ENCODE data around the gene MORN1. TPM values are rescaled to one million over a fixed set of nuclear protein-coding genes. Genes with fewer than 3 reads are reported as not detected.
A peak's percentile ranks its signal among the peaks of the same experiment; 100 is the strongest.

MORN1 gene
- total and polyA plus RNA-seq, 10 donors: 1.9 to 13.5 (median 6.9) TPM

DNA sequence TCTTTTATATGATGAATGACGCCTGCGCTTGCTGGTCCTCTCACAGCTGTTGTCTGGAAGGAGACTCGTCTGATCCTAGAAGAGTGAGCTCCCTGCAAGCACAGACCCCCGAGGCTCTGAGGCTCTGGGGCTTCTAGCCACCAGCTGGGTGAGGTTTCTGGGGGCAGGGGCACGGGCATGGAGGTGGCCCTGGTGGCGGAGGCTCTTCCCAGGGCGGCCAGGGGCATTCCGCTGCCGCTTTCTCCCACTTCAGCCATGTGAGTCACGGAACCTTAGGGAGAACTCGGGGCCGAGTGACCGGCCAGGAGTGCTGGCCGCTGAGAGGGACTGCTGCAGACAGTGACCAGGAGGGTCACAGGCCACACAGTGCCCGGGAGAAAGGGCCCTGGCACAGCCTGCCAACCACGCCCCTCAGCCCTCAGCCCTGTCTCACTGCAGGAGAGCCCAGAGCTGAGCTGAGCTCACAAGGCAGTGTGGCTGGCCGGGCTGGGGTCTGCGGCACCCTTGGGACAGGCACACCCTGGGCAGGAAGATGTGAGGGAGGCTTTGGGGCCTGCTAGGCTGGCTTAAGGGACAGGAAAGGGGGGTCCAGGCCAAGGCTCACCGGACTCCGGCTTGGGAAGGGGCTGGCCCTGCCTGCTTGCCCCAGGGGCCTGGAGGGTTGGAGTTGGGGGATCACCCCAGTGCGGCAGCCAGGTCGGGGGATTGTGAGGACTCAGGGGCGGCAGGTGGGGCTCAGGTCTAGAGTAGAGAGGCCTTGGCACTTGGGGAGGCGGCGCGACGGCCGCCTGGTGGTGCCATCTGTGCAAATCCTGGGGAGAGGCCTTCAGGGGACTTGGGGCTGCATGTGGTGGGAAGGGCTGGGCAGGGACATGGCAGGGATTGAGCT is 35.7 kb downstream of the MORN1 start:
- no peak for TF ChIP-seq CTCF (IDR thresholded peaks at IDR 0.05 in 8 of 11, conservative IDR thresholded peaks at IDR 0.05 in 3 of 11)
- TF ChIP-seq POLR2AphosphoS5 (IDR thresholded peaks at IDR 0.05): no peak
- TF ChIP-seq POLR2A (IDR thresholded peaks at IDR 0.05): no peak
- no peaks in the 10 kb centered on the region for H3K27me3 ChIP-seq (replicated peaks in 1 of 7)
- DNase-seq: peak; percentile 67
- H3K27ac ChIP-seq: no peak overlapping the region
- 80 to 91% (median 88%) methylated on average over 19 to 28 of the region's 28 CpGs for WGBS, 5 donors
- H3K36me3 ChIP-seq: peaks cover 0 to 5% (median 0%) of the 10 kb centered on the region in 6 donors
- H3K4me3 ChIP-seq: no peak overlapping the region
- H3K4me1 ChIP-seq: no peaks in the 10 kb centered on the region
- H3K9me3 ChIP-seq: no peaks in the 10 kb centered on the region
- intact Hi-C loops (cut with DNase I; ENCODE audit: low total_unique reads): no loop called here

GRCh38 chr1:2354511-2355372 is 36.6 kb downstream of the MORN1 start:
- Histone ChIP-seq H3K36me3 (peaks cover 0 to 5% (median 0%) of the 10 kb centered on the region in 6 donors), H3K4me1 (no peaks in the 10 kb centered on the region), H3K9me3 (no peaks in the 10 kb centered on the region), H3K27ac (no peak overlapping the region), H3K27me3 (replicated peaks in 1 of 7) (no peaks in the 10 kb centered on the region), H3K4me3 (no peak overlapping the region)
- intact Hi-C loops (cut with DNase I; ENCODE audit: low total_unique reads): no loop called here
- peak; percentile 47 for DNase-seq
- TF ChIP-seq POLR2AphosphoS5 (IDR thresholded peaks at IDR 0.05) (no peak), POLR2A (IDR thresholded peaks at IDR 0.05) (no peak), CTCF (IDR thresholded peaks at IDR 0.05 in 8 of 11, conservative IDR thresholded peaks at IDR 0.05 in 3 of 11) (no peak)
- 84 to 93% (median 88%) methylated on average over 31 to 38 of the region's 38 CpGs for WGBS, 5 donors

DNA sequence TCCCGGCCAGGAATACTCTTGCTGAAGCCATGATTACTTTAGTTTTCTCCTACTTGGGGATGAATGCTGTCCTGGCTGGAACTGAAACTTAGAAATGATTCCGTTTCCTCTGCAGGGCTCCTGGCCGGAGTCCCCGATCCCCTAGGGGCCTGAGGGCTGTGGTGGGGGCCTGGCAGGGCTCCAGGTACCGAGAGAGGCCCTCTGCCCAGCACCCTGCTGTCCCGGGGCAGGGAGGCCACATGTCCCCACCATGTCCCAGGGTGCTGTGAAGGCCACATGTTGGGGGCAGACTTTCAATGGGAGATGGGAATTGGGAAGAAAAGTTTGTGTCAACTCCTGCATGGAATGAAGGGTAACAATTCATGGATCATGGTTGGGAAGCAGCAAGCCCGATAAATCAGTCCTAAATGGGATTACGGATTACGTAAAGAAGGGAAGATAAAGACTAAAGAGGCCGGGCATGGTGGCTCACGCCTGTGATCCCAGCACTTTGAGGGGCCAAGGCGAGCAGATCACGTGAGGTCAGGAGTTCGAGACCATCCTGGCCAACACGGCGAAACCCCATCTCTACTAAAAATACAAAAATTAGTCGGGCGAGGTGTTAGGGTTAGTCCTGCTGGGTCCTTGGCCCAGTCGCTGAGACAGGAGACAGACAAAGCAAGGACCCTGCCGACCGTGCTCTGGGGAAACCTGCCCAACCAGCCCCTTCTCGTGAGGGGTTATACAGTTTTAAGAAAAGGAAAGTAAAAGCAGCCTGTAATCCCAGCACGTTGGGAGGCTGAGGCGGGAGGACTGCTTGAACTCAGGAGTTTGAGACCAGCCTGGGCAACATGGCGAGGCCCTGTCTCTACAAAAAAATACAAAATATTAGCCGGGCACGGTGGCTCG is 37.6 kb downstream of the MORN1 start:
- H3K36me3 ChIP-seq: peaks cover 0 to 5% (median 0%) of the 10 kb centered on the region in 6 donors
- TF ChIP-seq POLR2AphosphoS5 (IDR thresholded peaks at IDR 0.05) (no peak), CTCF (IDR thresholded peaks at IDR 0.05 in 8 of 11, conservative IDR thresholded peaks at IDR 0.05 in 3 of 11) (no peak), POLR2A (IDR thresholded peaks at IDR 0.05) (no peak)
- DNase-seq: peak; percentile 47
- H3K4me1 ChIP-seq: no peaks in the 10 kb centered on the region
- no peak overlapping the region for H3K27ac ChIP-seq
- WGBS, 5 donors: 76 to 88% (median 85%) methylated on average over 27 to 28 of the region's 28 CpGs
- no peaks in the 10 kb centered on the region for H3K27me3 ChIP-seq (replicated peaks in 1 of 7)
- no peaks in the 10 kb centered on the region for H3K9me3 ChIP-seq
- intact Hi-C loops (cut with DNase I; ENCODE audit: low total_unique reads): no loop called here
- no peak overlapping the region for H3K4me3 ChIP-seq
